Stomach (tissue), 4 donors: ENCODE data around the gene AIMP2.

Experiments
- EP300 ChIP-seq: sonication (generic); formaldehyde crosslinking; IDR thresholded peaks from one replicate; pipeline ENCODE4 v1.6.1; 2017; ENCODE audit warnings: antibody characterized with exemption
- POLR2A ChIP-seq, 4 donors: fragments of 450-650 bp; IDR thresholded peaks; one replicate each; pipeline ENCODE4 v1.6.1; 2016; ENCODE audit warnings: antibody characterized with exemption in 4 of 4, control low read depth in 2 of 4, mild to moderate bottlenecking in 1 of 4, moderate library complexity in 1 of 4
- POLR2AphosphoS5 ChIP-seq, 3 donors: sonication (generic); formaldehyde crosslinking; IDR thresholded peaks; one replicate each; pipeline ENCODE4 v1.6.1; 2016; ENCODE audit warnings: antibody characterized with exemption in 3 of 3
- TF ChIP-seq, protein P1 (sequence below), 7 experiments: fragments of 450-650 bp in 4 of 7; fragments of 200-600 bp in 3 of 7; sonication (generic) in 3 of 7; IDR thresholded peaks; one replicate each; pipeline ENCODE4 v1.5.1; 2016 to 2019; ENCODE audit warnings: antibody characterized with exemption in 7 of 7, control low read depth in 2 of 7, mild to moderate bottlenecking in 1 of 7

DNA sequence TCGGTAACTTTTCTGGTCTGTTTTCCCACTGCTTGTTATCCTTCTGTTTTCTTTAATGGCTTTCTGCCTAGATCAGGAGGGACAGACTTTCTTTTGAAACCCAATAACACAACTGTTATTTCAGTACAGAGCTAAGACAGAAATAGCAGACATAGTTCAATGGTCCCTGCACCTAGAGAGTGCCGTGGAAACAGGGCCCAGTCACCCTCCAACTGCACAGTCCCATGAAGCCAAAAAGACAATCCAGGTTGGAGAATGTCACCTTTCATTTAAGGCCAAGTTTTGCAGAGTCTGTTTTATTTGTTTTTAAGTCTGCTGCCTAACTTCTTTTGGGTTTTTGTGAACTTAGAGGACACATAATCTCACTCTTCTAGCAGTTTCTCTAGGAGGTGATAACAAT is 2.5 kb downstream of the AIMP2 start:
- TF ChIP-seq POLR2A (IDR thresholded peaks at IDR 0.05) (no peak), POLR2AphosphoS5 (IDR thresholded peaks at IDR 0.05) (no peak), EP300 (no peak)
- TF ChIP-seq, protein P1, sequence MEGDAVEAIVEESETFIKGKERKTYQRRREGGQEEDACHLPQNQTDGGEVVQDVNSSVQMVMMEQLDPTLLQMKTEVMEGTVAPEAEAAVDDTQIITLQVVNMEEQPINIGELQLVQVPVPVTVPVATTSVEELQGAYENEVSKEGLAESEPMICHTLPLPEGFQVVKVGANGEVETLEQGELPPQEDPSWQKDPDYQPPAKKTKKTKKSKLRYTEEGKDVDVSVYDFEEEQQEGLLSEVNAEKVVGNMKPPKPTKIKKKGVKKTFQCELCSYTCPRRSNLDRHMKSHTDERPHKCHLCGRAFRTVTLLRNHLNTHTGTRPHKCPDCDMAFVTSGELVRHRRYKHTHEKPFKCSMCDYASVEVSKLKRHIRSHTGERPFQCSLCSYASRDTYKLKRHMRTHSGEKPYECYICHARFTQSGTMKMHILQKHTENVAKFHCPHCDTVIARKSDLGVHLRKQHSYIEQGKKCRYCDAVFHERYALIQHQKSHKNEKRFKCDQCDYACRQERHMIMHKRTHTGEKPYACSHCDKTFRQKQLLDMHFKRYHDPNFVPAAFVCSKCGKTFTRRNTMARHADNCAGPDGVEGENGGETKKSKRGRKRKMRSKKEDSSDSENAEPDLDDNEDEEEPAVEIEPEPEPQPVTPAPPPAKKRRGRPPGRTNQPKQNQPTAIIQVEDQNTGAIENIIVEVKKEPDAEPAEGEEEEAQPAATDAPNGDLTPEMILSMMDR (IDR thresholded peaks at IDR 0.05), result no peak
